HG02840 (cell line): ENCODE results near the gene PDXDC1.
"Not testable (repeated sequence)": the region's sequence is repeated elsewhere in the genome, so short reads cannot be mapped to it uniquely, and the experiment has no call there.

Experiments
- ATAC-seq: cut with Tn5 transposase; IDR thresholded peaks from one replicate; pipeline ENCODE4 v1.9.1; 2021; ENCODE audit warnings: mild to moderate bottlenecking, moderate library complexity, moderate number of reproducible peaks; ENCODE audit not compliant: unreplicated experiment, low FRiP score

PDXDC1 gene

GRCh38 chr16:14971621-14972228 lies 3.1 kb upstream of the PDXDC1 start:
- not testable (repeated sequence) for ATAC-seq

GRCh38 chr16:14973785-14974322 lies 972 bp upstream of the PDXDC1 start:
- not testable (repeated sequence) for ATAC-seq

- not testable (repeated sequence) for ATAC-seq
Measured at GRCh38 chr16:14974331-14974655, 533 bp upstream of the PDXDC1 start.

- peak; percentile 16 for ATAC-seq
Measured at GRCh38 chr16:14975418-14976194, 780 bp downstream of the PDXDC1 start.

GRCh38 chr16:14976971-14977736 lies 2.3 kb downstream of the PDXDC1 start:
- not testable (repeated sequence) for ATAC-seq

- not testable (repeated sequence) for ATAC-seq
Measured at GRCh38 chr16:14978281-14978680, 3.5 kb downstream of the PDXDC1 start.

GRCh38 chr16:14978908-14979307 lies 4.1 kb downstream of the PDXDC1 start:
- not testable (repeated sequence) for ATAC-seq

- not testable (repeated sequence) for ATAC-seq
Measured at GRCh38 chr16:14981234-14981633, 6.4 kb downstream of the PDXDC1 start.

GRCh38 chr16:14982521-14982920 lies 7.7 kb downstream of the PDXDC1 start:
- not testable (repeated sequence) for ATAC-seq

GRCh38 chr16:14988092-14988491 lies 13.3 kb downstream of the PDXDC1 start:
- ATAC-seq: not testable (repeated sequence)

GRCh38 chr16:14988661-14989191 lies 13.9 kb downstream of the PDXDC1 start:
- not testable (repeated sequence) for ATAC-seq

GRCh38 chr16:14989291-14990281 lies 14.8 kb downstream of the PDXDC1 start:
- ATAC-seq: not testable (repeated sequence)

- not testable (repeated sequence) for ATAC-seq
Measured at GRCh38 chr16:14993277-14994151, 18.7 kb downstream of the PDXDC1 start.

- ATAC-seq: not testable (repeated sequence)
Measured at GRCh38 chr16:14996702-14997101, 21.9 kb downstream of the PDXDC1 start.

GRCh38 chr16:14998300-14998699 lies 23.5 kb downstream of the PDXDC1 start:
- ATAC-seq: not testable (repeated sequence)

- not testable (repeated sequence) for ATAC-seq
Measured at GRCh38 chr16:14999845-15000244, 25.0 kb downstream of the PDXDC1 start.

GRCh38 chr16:15002448-15002847 lies 27.6 kb downstream of the PDXDC1 start:
- not testable (repeated sequence) for ATAC-seq

GRCh38 chr16:15005357-15006132 lies 30.7 kb downstream of the PDXDC1 start:
- ATAC-seq: not testable (repeated sequence)
